GM18505 (cell line): ENCODE data around the gene DCBLD1.
A peak's percentile ranks its signal among the peaks of the same experiment; 100 is the strongest.
"Not testable (repeated sequence)": the region's sequence is repeated elsewhere in the genome, so short reads cannot be mapped to it uniquely, and the experiment has no call there.

Experiments
- ATAC-seq: cut with Tn5 transposase; IDR thresholded peaks from one replicate; pipeline ENCODE4 v1.9.1; 2021; ENCODE audit not compliant: unreplicated experiment
- POLR2A ChIP-seq: IDR thresholded peaks from 4 replicates; pipeline ENCODE4 v1.6.1; 2011; ENCODE audit warnings: borderline replicate concordance; ENCODE audit not compliant: insufficient read depth, insufficient read length; ENCODE audit errors: extremely low read depth

The DCBLD1 gene

DNA sequence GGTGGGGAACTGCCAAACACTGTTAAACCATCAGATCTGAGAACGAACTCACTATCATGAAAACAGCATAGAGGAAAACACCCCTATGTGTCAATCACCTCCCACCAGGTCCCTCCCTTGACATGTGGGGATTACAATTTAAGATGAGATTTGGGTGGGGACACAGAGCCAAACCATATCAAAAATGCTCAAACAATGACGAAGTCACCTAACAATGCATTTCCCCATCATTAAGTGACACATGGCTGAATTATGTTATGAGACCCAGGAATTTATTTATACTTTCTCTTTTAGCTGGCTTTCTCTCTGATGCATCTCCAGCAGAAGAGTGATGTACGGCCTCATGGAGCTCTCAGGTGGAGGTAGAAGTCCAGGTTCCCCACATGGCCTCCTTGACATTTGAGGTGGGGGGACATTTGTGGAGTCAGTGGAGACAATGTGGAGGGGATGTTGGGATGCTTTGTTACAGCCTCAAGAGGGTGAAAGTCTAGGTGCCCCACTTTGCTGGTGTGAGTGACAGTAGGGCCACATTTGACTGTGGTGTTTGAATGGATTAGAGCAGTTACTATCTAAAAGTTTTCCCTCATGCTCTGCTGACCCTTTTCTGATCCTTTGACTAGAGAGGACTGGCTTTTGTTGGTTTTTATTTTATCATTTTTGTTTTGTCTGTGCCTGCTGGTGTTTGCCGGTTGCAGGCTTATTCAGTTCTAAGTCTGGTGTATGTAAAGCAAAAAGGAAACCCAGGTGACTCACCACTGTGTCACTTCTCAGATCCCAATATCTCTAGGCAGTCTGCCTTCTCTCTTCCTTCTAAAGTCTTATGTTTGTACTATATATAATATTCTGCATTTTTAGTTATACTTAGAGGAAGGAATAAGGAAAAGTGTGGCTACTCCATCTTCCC lies 18.5 kb upstream of the DCBLD1 start:
- ATAC-seq = peak; percentile 58
- TF ChIP-seq POLR2A = no peak

DNA sequence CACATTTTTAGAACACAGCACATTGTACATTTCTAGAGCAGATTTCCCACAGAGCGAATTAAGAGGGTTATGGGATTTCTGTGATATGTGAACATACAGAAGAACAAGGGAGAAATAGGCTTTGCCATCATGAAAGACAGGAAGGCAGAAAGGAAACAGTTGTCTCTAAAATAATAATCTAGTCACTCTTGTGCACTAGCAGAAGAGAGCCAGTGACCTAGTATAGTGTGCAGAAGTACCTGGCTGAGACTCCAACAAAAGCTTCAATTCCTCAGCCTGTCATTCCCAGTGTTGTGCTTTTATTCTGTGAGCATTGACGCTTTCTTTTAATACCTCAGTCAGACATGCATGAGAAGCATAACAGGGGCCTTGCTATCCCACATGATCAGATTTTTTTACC lies 17.8 kb upstream of the DCBLD1 start:
- ATAC-seq = no peak
- no peak for TF ChIP-seq POLR2A

DNA sequence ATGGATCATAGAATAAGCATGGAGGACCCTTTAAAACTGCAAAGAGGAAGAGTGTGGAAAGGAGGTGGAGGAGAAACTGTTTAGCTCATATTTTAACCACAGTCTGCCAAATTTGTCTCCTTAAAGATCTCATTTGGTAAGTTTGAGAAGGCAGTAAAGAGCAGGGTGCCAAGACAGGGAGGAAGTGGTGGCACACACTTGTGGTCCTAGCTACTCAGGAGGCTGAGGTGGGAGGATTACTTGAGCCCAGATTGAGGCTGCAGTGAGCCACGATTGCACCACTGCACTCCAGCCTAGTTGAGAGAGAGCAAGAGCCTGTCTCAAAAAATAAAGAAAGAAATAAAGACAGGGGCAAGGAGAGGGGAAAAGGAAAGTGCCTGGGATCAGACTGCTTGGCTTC lies 16.8 kb upstream of the DCBLD1 start:
- no peak for TF ChIP-seq POLR2A
- no peak for ATAC-seq

DNA sequence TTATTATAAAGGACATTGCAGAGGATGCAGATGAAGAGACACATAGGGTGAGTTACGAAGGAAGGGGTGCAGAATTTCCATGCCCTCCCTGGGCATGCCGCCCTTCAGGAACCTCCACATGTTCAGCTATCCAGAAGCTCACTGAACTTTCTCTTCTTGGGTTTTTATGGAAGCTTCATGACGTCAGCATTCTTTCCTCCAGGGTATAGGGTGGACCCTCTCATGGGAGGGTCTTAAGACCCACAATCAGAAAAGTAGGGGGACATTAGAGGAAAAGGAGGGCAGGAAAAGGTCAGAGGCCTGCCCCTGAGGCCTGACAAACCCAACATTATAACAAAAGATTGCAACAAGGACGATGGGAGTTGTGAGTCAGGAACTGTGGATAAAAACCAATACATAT lies 14.6 kb upstream of the DCBLD1 start:
- no peak for TF ChIP-seq POLR2A
- no peak for ATAC-seq

DNA sequence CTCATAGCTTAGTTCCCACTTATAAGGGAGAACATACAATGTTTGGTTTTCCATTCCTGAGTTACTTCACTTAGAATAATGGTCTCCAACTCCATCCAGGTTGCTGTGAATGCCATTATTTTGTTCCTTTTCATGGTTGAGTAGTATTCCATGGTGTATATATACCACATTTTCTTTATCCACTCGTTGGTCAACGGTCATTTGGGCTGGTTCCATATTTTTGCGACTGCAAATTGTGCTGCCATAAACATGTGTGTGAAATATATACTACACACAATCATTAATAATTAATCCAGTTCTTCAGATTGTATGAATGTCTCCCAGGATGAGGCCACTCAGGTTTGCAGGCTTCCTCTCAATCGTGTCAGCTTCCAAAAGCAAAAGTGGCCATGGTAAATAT lies 13.9 kb upstream of the DCBLD1 start:
- ATAC-seq = not testable (repeated sequence)

DNA sequence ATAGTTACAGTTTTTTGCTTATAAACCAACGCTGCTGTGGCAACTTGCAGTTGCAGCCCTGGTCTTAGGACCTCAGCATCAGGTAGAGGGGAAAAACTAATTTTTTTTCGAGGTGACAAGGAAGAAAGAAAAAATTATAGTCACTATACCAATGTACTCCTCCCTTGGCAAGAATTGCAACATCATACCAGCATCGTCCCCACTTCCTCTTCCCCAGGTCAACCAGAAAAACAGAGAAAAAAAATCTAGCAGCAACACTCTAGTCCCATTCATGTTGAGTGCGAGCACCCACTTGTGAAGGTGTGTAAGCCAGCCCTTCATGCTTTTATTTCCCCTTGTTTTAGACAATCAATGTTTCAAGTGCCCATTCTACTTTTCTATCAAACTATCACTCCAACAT lies 13.1 kb upstream of the DCBLD1 start:
- no peak for ATAC-seq
- TF ChIP-seq POLR2A = no peak

DNA sequence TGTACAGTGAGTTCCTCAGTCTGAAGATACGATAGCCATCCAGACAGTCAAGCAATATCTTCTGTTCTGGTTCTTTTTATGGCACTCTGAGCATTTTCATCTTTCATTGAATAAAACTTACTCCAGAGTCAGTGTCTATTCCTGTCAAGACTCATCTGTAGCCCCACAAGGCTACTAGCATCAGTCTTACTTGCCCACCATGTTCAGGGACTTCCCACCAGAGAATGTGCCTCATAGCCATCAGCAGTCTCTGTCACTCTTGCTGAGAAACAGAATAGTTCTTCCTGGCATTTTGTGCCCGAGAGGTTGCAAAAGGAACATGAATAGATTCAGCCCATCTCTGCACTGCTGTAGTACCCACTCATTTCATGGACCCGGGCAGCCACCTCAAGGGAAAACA lies 12.7 kb upstream of the DCBLD1 start:
- TF ChIP-seq POLR2A = no peak
- ATAC-seq = no peak

DNA sequence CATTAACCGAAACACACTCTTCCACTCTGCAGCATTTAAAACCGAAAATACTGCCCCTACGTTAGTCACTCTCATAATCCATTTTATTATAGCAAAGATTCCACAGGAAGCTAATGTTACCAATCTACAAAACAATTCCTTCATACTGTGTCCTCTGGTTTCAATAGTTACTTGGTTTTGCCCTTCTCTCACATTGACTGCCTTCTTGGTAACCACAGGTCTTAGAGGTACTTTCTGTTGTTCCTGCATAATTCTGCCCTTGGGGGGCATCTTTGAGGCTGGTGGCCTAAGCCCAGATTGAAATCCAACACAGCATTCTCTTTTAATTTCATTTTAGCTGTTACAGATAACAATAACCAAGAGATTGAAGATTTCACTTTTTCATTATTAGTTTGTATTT lies 9.8 kb upstream of the DCBLD1 start:
- ATAC-seq = no peak
- no peak for TF ChIP-seq POLR2A

DNA sequence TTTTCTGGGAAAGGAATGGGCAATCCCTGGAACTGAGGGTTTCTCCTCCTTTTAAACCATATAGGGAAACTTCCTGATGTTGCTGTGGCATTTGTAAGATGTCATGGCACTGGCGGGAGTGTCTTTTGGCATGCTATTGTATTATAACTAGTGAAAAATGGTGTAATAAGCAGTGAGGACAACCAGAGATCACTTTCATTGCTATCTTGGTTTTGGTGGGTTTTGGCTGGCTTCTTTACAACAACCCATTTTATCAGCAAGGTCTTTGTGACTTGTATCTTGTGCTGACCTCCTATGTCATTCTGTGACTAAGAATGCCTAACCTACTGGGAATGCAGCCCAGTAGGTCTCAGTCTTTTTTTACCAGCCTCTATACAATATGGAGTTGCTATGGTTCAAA lies 9.1 kb upstream of the DCBLD1 start:
- TF ChIP-seq POLR2A = no peak

DNA sequence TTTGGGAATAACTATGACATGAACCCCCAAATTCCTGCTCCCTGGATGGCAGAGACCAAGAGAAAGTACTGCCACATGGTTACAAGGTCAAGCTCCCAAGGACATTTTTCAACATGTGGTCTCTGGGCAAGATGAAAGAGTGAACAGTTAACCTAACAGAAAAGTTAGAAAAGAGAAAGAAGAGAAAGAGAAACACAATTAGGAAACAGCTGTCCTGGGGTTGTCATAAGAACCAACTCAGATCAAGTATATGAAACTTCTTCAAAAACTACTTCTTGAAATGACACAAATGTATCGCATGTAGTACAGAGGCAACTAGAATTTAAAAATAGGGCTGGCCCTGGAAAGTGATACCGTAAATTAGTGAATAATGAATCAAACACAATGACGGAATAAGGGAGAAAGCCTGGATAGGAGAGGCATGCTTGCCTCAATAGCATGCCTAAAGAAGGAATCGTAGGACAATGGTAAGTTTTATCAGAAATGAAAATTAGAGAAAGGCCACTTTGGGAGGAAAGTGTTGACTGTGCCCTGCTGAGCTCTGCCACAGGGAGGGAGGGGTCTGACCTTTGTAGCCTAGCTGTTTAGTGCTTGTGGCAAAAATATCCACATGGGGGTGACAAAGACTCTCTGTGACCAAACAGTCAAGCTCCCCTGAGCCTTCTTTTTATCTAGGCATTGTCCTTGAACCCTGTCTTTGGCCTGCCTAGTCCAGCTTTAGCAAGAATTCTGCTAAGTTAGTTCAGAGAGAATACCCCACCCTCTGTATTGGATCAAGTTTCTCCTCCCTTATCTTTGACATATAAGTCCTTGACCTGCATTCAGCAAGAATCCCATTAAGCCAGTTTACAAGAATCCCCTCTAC lies 4.3 kb upstream of the DCBLD1 start:
- TF ChIP-seq POLR2A = no peak
- ATAC-seq = peak; percentile 15

More for the DNA sequence above, 9.1 kb upstream of the DCBLD1 start:
- ATAC-seq = no peak

DNA sequence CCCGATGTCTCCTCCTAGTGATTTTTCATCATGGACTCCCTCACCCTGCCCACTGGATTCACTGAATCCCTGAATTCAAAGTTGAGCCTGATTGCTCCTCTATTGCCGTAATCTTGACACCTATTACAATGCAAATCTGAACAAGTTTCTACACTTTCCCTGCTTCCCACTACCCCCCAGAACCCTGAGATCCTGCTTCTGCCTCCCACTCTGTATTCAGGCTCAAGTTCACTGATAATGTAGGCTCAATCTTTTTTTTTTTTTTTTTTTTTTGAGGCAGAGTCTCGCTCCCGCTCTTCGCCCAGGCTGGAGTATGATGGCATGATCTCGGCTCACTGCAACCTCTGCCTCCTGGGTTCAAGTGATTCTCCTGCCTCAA lies 3.6 kb upstream of the DCBLD1 start:
- no peak for TF ChIP-seq POLR2A
- ATAC-seq = no peak

DNA sequence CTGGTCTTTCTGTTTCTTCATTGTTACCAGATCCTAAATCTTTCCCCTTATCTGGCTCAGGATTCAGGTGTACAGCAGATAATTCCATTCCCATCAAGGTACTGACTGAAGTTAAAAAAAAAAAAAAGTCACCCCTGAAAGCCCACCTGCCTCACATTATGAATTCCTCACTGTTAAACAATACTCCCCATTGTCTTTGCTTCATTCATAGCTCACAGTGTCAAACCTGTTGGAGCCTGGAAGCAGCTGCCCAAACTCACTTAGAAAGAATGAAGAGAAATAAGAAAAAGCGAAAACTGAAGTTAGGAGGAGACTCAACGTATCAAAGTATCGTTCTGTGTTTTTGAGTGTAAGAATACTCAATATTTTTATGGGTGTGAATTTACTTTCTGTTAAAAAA lies 1.8 kb upstream of the DCBLD1 start:
- ATAC-seq = no peak
- no peak for TF ChIP-seq POLR2A

DNA sequence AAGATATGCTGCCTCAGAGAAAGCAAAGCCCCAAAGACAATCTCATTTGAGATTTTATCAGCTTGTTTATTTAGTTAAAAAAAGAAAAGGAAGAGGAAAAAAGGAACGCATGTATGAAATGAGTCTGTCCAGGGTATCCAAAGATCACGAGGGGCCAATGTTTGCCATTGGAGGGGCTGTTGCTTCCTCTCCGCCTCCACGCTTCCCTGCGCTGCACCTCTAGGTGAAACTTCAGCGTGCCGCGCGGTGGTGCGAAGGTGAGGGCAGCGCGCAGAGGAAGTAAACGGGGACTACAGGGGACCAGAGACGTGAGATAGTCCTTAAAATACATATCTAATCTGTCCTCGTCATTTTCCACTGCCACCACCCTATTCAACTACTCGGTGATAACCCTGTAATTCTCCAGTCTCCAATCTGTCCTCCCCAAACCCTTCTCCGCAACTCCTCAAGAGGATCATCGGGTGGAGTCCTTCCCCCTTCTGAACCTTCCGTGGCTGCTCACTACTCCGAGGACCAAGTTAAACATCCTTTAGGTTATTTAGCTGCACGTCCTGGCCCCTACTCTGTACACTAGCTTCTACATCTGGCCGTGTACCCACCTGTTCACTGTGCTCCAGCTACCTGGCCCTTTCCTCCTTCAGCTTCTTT lies 1.1 kb upstream of the DCBLD1 start:
- peak; percentile 14 for ATAC-seq
- no peak for TF ChIP-seq POLR2A

DNA sequence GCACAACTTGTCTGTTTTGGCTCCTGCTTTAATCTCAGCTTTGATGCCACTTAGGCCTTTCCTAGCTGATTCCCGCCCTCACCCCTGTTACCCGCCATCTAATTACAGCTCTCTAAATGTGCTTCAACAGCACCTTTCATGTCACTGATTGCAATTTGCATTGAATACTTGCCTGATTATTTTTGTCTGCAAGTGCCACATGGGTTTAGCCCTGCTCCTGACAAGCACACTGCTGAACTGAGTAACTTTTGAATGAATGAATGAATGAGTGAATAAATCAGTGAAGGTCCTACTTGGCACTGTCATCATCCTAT lies 591 bp upstream of the DCBLD1 start:
- peak; percentile 0 for ATAC-seq
- no peak for TF ChIP-seq POLR2A
